22Rv1 (cell line): ENCODE data around the gene MED19.
A peak's percentile ranks its signal among the peaks of the same experiment; 100 is the strongest.

Experiments used
- H3K27ac ChIP-seq: fragments of 450-650 bp; 2 replicates; pipeline ENCODE4 v1.5.1; 2017
- CTCF ChIP-seq: fragments of 450-650 bp; IDR thresholded peaks from 2 replicates; pipeline ENCODE4 v1.5.1; 2017; ENCODE audit warnings: mild to moderate bottlenecking
- ZFX ChIP-seq: fragments of 450-650 bp; IDR thresholded peaks from 2 replicates; pipeline ENCODE4 v1.6.1; 2017; ENCODE audit warnings: antibody characterized with exemption, borderline replicate concordance

Gene MED19

GRCh38 chr11:57675176-57675941 lies 36.7 kb downstream of the MED19 start:
- H3K27ac ChIP-seq: peak overlapping the region; percentile 26; the same call in 1 of the 2 replicates

GRCh38 chr11:57674251-57674650 lies 37.8 kb downstream of the MED19 start:
- peak overlapping the region; percentile 26; the same call in 1 of the 2 replicates for H3K27ac ChIP-seq
- TF ChIP-seq CTCF (no peak), ZFX (no peak)

More at GRCh38 chr11:57675176-57675941, 36.7 kb downstream of the MED19 start:
- TF ChIP-seq ZFX: no peak

GRCh38 chr11:57668434-57668782 lies 43.6 kb downstream of the MED19 start:
- peak overlapping the region; percentile 98 for H3K27ac ChIP-seq
- no peak for TF ChIP-seq ZFX

- TF ChIP-seq CTCF (peak; percentile 56), ZFX (no peak)
- peak within 1 kb of the TSS; percentile 98 for H3K27ac ChIP-seq
Measured at GRCh38 chr11:57667736-57668433, 44.1 kb downstream of the MED19 start, which contains the start of gene ZDHHC5. ZDHHC5 (plus strand) TSS chr11:57668114; CDS start chr11:57673091, 4,977 bp downstream.

- no peak for TF ChIP-seq ZFX
- no peak for TF ChIP-seq CTCF
- H3K27ac ChIP-seq: peak overlapping the region; percentile 98
Measured at GRCh38 chr11:57667117-57667735, 44.8 kb downstream of the MED19 start.

- TF ChIP-seq ZFX: no peak
- no peak for TF ChIP-seq CTCF
- no peak overlapping the region for H3K27ac ChIP-seq
Measured at GRCh38 chr11:57663975-57664374, 48.0 kb downstream of the MED19 start.

GRCh38 chr11:57662893-57663292 lies 49.1 kb downstream of the MED19 start:
- no peak for TF ChIP-seq ZFX
- TF ChIP-seq CTCF: no peak
- no peak overlapping the region for H3K27ac ChIP-seq

GRCh38 chr11:57659669-57660068 lies 52.3 kb downstream of the MED19 start:
- TF ChIP-seq CTCF: no peak
- TF ChIP-seq ZFX: no peak

More at GRCh38 chr11:57659669-57660068, 52.3 kb downstream of the MED19 start:
- H3K27ac ChIP-seq: no peak overlapping the region
